ENCODE results near the gene EMILIN2.

EMILIN2 gene

GRCh38 chr18:2894131-2894840 is 47.5 kb downstream of the EMILIN2 start:
- Histone ChIP-seq H3K4me3 (no peak overlapping the region), H3K27ac (no peak overlapping the region)

GRCh38 chr18:2894841-2895370 is 48.1 kb downstream of the EMILIN2 start:
- H3K27ac ChIP-seq, result no peak overlapping the region

GRCh38 chr18:2895391-2895790 is 48.6 kb downstream of the EMILIN2 start:
- Histone ChIP-seq H3K4me3 (no peak overlapping the region), H3K27ac (no peak overlapping the region)

More at GRCh38 chr18:2894841-2895370, 48.1 kb downstream of the EMILIN2 start:
- H3K4me3 ChIP-seq, result no peak overlapping the region

GRCh38 chr18:2896990-2897389 is 50.2 kb downstream of the EMILIN2 start:
- H3K27ac ChIP-seq, result no peak overlapping the region
- no peak overlapping the region for H3K4me3 ChIP-seq

GRCh38 chr18:2897448-2898185 is 50.8 kb downstream of the EMILIN2 start:
- no peak overlapping the region for H3K4me3 ChIP-seq
- H3K27ac ChIP-seq, result peak overlapping the region in 2 of 21 experiments; percentile 30 to 62

- H3K4me3 ChIP-seq, result no peak overlapping the region
- H3K27ac ChIP-seq, result peak overlapping the region in 2 of 21 experiments; percentile 30 to 62
Observed at GRCh38 chr18:2898186-2898640, 51.4 kb downstream of the EMILIN2 start.

GRCh38 chr18:2900684-2901422 is 54.0 kb downstream of the EMILIN2 start:
- peak overlapping the region in 5 of 21 experiments; percentile 26 to 39 (median 29) for H3K27ac ChIP-seq

GRCh38 chr18:2901423-2901985 is 54.7 kb downstream of the EMILIN2 start:
- peak overlapping the region in 6 of 21 experiments; percentile 29 to 58 (median 40) for H3K27ac ChIP-seq
- H3K4me3 ChIP-seq, result no peak overlapping the region

More at GRCh38 chr18:2900684-2901422, 54.0 kb downstream of the EMILIN2 start:
- no peak overlapping the region for H3K4me3 ChIP-seq

- H3K4me3 ChIP-seq, result no peak overlapping the region
Observed at GRCh38 chr18:2902327-2902726, 55.5 kb downstream of the EMILIN2 start.

GRCh38 chr18:2903006-2903405 is 56.2 kb downstream of the EMILIN2 start:
- H3K4me3 ChIP-seq, result no peak overlapping the region
- peak overlapping the region in 8 of 21 experiments; percentile 9 to 58 (median 42) for H3K27ac ChIP-seq

More at GRCh38 chr18:2902327-2902726, 55.5 kb downstream of the EMILIN2 start:
- H3K27ac ChIP-seq, result peak overlapping the region in 7 of 21 experiments; percentile 4 to 58 (median 42)

GRCh38 chr18:2905854-2906703 is 59.3 kb downstream of the EMILIN2 start:
- Histone ChIP-seq H3K4me3 (peak overlapping the region; percentile 43 to 60 (median 48)), H3K27ac (peak overlapping the region in 20 of 21 experiments; percentile 27 to 93 (median 80))

GRCh38 chr18:2906704-2907549 is 60.1 kb downstream of the EMILIN2 start:
- Histone ChIP-seq H3K27ac (peak overlapping the region in 20 of 21 experiments; percentile 24 to 93 (median 80)), H3K4me3 (peak overlapping the region; percentile 43 to 60 (median 48))

GRCh38 chr18:2907550-2908135 is 60.8 kb downstream of the EMILIN2 start:
- peak overlapping the region in 11 of 21 experiments; percentile 22 to 93 (median 81) for H3K27ac ChIP-seq
- peak overlapping the region in 5 of 7 experiments; percentile 46 to 53 (median 48) for H3K4me3 ChIP-seq

GRCh38 chr18:2908166-2908945 is 61.5 kb downstream of the EMILIN2 start:
- Histone ChIP-seq H3K27ac (peak overlapping the region in 1 of 21 experiments; percentile 93), H3K4me3 (no peak overlapping the region)

- Histone ChIP-seq H3K4me3 (no peak overlapping the region), H3K27ac (no peak overlapping the region)
Observed at GRCh38 chr18:2908946-2909335, 62.1 kb downstream of the EMILIN2 start.

GRCh38 chr18:2909431-2910140 is 62.8 kb downstream of the EMILIN2 start:
- no peak overlapping the region for H3K4me3 ChIP-seq
- H3K27ac ChIP-seq, result no peak overlapping the region

Measured in skin epidermis (tissue), 12 donors.